ENCODE results near the gene TMEM245. TPM values are rescaled to one million over a fixed set of nuclear protein-coding genes. Genes with fewer than 3 reads are reported as not detected.

TMEM245 gene
- total RNA-seq, 1 donor from 2014 or later: 26.5 TPM

DNA sequence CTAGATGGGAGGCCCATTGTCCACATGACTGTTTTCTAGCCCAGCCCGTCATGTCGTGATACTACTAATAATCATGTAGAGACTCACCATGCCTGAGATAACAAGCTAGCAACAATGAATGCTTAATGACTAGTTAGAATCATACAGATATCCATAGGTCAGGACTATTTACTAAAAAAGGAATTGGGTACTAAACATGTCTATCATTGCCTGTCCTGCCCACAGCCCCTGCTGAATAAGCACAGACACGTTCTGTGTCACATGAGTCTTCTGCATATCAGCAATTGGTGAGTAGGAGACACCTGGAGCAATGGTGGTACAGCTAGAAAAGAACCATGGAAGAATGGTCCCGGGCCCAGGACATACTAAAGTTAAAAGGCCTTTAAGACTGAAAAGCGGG, 29.3 kb upstream of the TMEM245 start:
- H3K27ac Mint-ChIP-seq (ENCODE audit: unreplicated experiment): no peak overlapping the region
- peaks cover 12% of the 10 kb centered on the region for H3K36me3 Mint-ChIP-seq (ENCODE audit: unreplicated experiment)
- no peak for DNase-seq
- TF ChIP-seq, protein P1, sequence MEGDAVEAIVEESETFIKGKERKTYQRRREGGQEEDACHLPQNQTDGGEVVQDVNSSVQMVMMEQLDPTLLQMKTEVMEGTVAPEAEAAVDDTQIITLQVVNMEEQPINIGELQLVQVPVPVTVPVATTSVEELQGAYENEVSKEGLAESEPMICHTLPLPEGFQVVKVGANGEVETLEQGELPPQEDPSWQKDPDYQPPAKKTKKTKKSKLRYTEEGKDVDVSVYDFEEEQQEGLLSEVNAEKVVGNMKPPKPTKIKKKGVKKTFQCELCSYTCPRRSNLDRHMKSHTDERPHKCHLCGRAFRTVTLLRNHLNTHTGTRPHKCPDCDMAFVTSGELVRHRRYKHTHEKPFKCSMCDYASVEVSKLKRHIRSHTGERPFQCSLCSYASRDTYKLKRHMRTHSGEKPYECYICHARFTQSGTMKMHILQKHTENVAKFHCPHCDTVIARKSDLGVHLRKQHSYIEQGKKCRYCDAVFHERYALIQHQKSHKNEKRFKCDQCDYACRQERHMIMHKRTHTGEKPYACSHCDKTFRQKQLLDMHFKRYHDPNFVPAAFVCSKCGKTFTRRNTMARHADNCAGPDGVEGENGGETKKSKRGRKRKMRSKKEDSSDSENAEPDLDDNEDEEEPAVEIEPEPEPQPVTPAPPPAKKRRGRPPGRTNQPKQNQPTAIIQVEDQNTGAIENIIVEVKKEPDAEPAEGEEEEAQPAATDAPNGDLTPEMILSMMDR (IDR thresholded peaks at IDR 0.05; ENCODE audit: partially characterized antibody, unreplicated experiment): no peak
- no peak overlapping the region for H3K4me3 Mint-ChIP-seq (ENCODE audit: unreplicated experiment)
- H3K9me3 Mint-ChIP-seq (ENCODE audit: unreplicated experiment): no peaks in the 10 kb centered on the region
- no peaks in the 10 kb centered on the region for H3K4me1 Mint-ChIP-seq (ENCODE audit: low read depth, unreplicated experiment)
- H3K27me3 Mint-ChIP-seq (ENCODE audit: unreplicated experiment): no peaks in the 10 kb centered on the region

DNA sequence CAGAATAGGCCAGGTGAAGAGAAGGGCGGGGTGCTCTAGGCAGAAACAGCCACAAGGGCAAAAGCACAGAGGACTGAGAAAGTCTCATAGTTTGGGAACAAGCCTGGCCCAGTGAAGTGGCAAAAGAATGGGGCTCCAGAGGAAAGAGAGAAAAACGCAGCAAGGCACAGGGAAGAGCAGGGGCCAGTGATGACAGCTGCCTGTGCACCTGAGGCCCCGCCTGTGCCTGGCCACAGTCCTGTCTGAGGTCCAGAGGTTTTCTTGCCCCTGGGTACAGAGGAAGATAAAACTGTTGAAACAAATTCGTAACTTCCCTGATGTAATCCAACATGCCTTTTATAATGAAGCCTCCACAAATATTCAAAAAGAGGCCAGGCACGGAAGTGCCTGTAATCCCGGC, 25.3 kb upstream of the TMEM245 start:
- H3K4me3 Mint-ChIP-seq (ENCODE audit: unreplicated experiment): no peak overlapping the region
- no peaks in the 10 kb centered on the region for H3K36me3 Mint-ChIP-seq (ENCODE audit: unreplicated experiment)
- H3K4me1 Mint-ChIP-seq (ENCODE audit: low read depth, unreplicated experiment): no peaks in the 10 kb centered on the region
- no peaks in the 10 kb centered on the region for H3K27me3 Mint-ChIP-seq (ENCODE audit: unreplicated experiment)
- no peak overlapping the region for H3K27ac Mint-ChIP-seq (ENCODE audit: unreplicated experiment)
- TF ChIP-seq, protein P1 (IDR thresholded peaks at IDR 0.05; ENCODE audit: partially characterized antibody, unreplicated experiment): no peak
- H3K9me3 Mint-ChIP-seq (ENCODE audit: unreplicated experiment): no peaks in the 10 kb centered on the region
- no peak for DNase-seq

DNA sequence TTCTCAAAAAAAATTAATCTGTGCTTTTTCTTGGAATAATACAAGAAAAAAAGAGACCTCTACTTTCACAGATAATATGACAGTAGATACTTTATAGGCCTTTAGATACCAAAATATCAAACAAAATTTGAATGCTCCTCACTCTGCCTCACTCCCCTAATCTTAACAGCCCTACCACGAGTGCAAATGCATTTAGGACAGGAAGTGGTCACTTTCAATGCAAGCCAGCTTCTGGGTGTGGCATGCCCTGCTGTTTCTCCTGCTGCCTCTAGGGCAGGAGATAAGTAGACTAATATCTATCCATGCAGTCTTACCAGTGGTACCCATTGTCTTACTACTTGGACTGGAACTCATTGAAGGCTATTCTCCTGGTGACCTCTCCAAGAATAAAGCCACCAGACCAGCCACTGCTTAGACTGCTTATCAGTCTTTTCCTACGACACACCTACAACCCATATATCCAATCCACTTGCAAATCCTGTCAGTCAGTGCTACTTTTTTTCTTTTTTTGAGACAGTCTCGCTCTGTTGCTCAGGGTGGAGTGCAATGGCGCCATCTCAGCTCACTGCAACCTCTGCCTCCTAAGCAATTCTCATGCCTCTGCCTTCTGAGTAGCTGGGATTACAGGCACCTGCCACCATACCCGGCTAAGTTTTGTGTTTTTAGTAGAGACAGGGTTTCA, 24.3 kb upstream of the TMEM245 start:
- Mint-ChIP-seq H3K4me3 (ENCODE audit: unreplicated experiment) (no peak overlapping the region), H3K27ac (ENCODE audit: unreplicated experiment) (no peak overlapping the region), H3K27me3 (ENCODE audit: unreplicated experiment) (no peaks in the 10 kb centered on the region), H3K4me1 (ENCODE audit: low read depth, unreplicated experiment) (no peaks in the 10 kb centered on the region), H3K36me3 (ENCODE audit: unreplicated experiment) (no peaks in the 10 kb centered on the region), H3K9me3 (ENCODE audit: unreplicated experiment) (no peaks in the 10 kb centered on the region)
- DNase-seq: no peak
- TF ChIP-seq, protein P1 (IDR thresholded peaks at IDR 0.05; ENCODE audit: partially characterized antibody, unreplicated experiment): peak; percentile 42

DNA sequence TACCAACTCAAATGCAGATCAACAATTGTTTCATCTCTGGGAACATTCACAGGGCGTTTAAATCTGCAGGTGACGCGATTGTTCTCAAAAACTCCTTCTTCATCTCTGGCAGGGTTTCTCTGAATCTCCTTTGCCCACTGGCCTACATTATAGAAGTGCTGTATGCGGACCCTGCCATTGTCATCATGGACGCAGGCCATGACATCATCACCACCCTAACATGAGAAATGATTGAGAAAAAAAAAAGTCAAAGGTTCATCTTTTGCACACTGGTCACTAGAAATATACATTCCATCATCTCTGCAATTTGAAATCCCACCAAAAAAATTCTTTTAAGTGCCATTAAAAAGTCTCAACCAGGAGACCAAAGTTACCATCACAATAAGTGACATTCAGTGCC, 21.6 kb upstream of the TMEM245 start:
- Mint-ChIP-seq H3K36me3 (ENCODE audit: unreplicated experiment) (no peaks in the 10 kb centered on the region), H3K27me3 (ENCODE audit: unreplicated experiment) (no peaks in the 10 kb centered on the region), H3K4me1 (ENCODE audit: low read depth, unreplicated experiment) (no peaks in the 10 kb centered on the region), H3K9me3 (ENCODE audit: unreplicated experiment) (no peaks in the 10 kb centered on the region), H3K27ac (ENCODE audit: unreplicated experiment) (no peak overlapping the region), H3K4me3 (ENCODE audit: unreplicated experiment) (no peak overlapping the region)
- TF ChIP-seq, protein P1 (IDR thresholded peaks at IDR 0.05; ENCODE audit: partially characterized antibody, unreplicated experiment): no peak
- DNase-seq: no peak

DNA sequence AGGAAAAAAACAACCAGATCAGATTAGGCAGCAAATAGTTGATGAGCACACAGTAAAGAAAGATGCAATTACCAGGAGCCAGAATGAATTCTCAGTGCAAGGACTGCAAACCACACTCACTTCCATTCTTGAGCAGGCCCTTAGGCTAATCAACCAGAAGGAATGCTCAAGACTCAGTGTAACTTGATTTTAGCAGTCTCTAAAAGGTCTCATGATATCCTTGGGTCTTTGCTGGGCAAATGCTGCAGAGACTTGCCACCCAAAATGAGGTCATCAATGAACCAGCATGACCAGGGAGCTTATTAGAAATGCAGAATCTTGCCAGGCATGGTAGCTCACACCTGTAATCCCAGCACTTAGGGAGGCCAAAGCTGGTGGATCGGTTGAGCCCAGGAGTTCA, 20.1 kb upstream of the TMEM245 start:
- Mint-ChIP-seq H3K36me3 (ENCODE audit: unreplicated experiment) (no peaks in the 10 kb centered on the region), H3K27ac (ENCODE audit: unreplicated experiment) (no peak overlapping the region), H3K9me3 (ENCODE audit: unreplicated experiment) (no peaks in the 10 kb centered on the region), H3K27me3 (ENCODE audit: unreplicated experiment) (no peaks in the 10 kb centered on the region), H3K4me1 (ENCODE audit: low read depth, unreplicated experiment) (no peaks in the 10 kb centered on the region), H3K4me3 (ENCODE audit: unreplicated experiment) (no peak overlapping the region)
- TF ChIP-seq, protein P1 (IDR thresholded peaks at IDR 0.05; ENCODE audit: partially characterized antibody, unreplicated experiment): no peak
- no peak for DNase-seq

Measured in glutamatergic neuron (in vitro differentiated cells).